Tongue (tissue), 3 donors: ENCODE results near the gene KIF2C. TPM values are rescaled to one million over a fixed set of nuclear protein-coding genes. Genes with fewer than 3 reads are reported as not detected.
"Not testable (repeated sequence)": the region's sequence is repeated elsewhere in the genome, so short reads cannot be mapped to it uniquely, and the experiment has no call there.

Experiments used
- DNase-seq: peaks from one replicate; pipeline ENCODE4 v3.0.0-alpha.2; 2015
- small RNA-seq: library from RNA; depleted of rRNA; stranded (forward); fragments of <200 nt; gene quantifications from one replicate; pipeline ENCODE3, GENCODE V24; 2014; ENCODE audit warnings: low replicate concordance
- total RNA-seq: library from RNA; depleted of rRNA; stranded (reverse); fragments of >200 nt; gene quantifications from one replicate; pipeline ENCODE4 v1.2.3, GENCODE V29; 2014

KIF2C gene
- total RNA-seq, 1 donor from 2014 or later, result 12.5 TPM

DNA sequence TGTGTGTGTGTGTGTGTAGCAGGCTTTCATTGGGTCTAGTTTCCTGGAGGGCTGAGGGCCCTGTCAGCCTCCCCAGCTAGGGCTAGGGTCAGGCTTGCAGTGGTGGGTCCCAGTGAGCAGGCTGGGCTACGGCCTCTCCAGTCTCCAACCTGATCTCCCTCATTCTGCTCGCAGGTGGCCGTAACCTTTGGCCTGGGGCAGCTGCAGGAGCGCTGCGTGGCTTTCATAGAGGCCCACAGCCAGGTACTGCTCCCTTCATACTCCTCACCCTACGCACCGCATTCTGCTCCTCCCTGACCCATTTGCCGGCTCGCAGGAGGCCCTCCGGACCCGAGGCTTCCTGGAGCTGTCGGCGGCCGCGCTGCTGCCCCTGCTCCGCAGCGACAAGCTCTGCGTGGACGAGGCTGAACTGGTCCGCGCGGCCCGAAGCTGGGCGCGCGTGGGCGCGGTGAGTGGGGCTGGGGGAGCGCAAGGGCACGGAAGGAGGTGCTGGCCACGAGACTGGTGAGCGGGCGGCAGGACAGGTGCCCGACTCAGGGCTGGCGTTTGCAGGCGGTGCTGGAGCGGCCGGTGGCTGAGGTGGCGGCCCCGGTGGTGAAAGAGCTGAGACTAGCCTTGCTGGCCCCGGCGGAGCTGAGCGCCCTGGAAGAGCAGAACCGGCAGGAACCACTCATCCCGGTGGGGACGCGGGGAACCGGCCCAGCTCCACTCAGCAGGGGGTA is 73.3 kb downstream of the KIF2C start:
- DNase-seq, result no peak

DNA sequence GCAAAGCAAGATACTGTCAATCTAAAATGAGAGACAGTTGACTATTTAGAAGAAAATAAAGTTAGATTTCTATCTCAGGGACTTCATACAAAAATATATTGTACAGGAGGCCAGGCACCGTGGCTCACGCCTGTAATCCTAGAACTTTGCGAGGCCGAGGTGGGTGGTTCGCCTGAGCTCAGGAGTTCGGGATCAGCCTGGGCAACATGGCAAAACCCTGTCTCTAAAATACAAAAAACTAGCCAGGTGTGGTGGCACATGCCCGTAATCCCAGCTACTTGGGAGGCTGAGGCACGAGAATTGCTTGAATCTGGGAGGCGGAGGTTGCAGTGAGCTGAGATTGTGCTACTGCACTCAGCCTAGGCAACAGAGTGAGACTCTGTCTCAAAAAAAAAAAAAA is 76.3 kb downstream of the KIF2C start:
- not testable (repeated sequence) for DNase-seq

DNA sequence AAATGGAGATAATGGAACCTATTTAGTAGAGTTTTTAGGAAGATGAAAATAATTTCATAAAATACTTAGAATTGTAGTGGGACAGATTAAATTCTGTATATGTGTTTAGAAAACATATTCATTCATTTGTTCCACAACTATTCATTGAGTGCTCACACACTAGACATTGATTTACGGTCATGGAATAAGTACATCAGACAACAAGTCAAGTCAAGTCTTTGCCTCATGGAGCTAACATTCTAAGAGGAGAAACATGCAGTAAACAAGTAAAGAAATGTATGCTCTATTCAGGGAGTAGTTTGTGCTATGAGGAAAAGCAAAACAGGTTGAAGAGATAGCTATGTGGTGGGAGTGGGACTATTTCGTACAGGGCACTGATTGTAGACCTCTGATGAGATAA is 77.7 kb downstream of the KIF2C start:
- DNase-seq, result no peak

Small RNAs within 50 kb of the gene (small RNA-seq; reads per million reads assigned to genes)
- gene RNU5D-1, result 14.0 reads per million, percentile 94 among the genes with 10 or more reads in this experiment
- gene RNU5F-1, result 6.3 reads per million, percentile 93 among the genes with 10 or more reads in this experiment
- gene SNORD38A, result 47.7 reads per million, percentile 96 among the genes with 10 or more reads in this experiment
- not detected for gene SNORD38B
- gene SNORD46, result 1,686 reads per million, percentile 99 among the genes with 10 or more reads in this experiment
- gene SNORD55, result not detected

Other genes starting within 250 kb of the KIF2C start
- 2.6 TPM for gene TMEM53, start 65.4 kb upstream of the KIF2C start, total RNA-seq
- 1.6 TPM for gene ARMH1, start 65.1 kb upstream of the KIF2C start, total RNA-seq
- not detected for gene RNU5D-1, start 8.7 kb upstream of the KIF2C start, total RNA-seq
- gene RPS8, start 35.7 kb downstream of the KIF2C start, total RNA-seq, result 2,206 TPM
- 0.21 TPM for gene BEST4, start 48.3 kb downstream of the KIF2C start, total RNA-seq
- 10.8 TPM for gene PLK3, start 60.5 kb downstream of the KIF2C start, total RNA-seq
- gene DYNLT4, start 67.5 kb downstream of the KIF2C start, total RNA-seq, result not detected
- 5.0 TPM for gene BTBD19, start 68.7 kb downstream of the KIF2C start, total RNA-seq
- gene PTCH2, start 103.4 kb downstream of the KIF2C start, total RNA-seq, result 4.9 TPM
- gene EIF2B3, start 246.8 kb downstream of the KIF2C start, total RNA-seq, result 31.5 TPM